ENCODE results near the gene OMG.
"Not testable (repeated sequence)": the region's sequence is repeated elsewhere in the genome, so short reads cannot be mapped to it uniquely, and the experiment has no call there.

OMG gene

DNA sequence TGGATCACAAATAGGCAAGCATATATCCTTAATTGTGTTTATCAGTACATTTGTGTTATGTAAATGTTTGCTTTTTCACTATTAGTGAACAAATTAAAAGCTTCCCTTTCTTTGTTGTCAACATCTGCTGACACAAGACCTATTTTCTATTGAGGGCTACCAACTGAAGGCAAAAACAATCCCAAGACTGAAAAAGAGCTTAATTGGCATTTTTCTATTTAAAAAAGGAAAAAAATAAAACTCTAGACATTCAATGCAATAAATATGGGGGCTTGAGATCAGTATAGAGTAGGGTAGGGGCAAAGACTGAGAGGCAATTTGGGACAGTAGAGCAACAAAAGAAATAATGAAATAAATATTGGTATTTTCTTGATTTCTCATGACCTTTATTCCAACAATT, 24.2 kb downstream of the OMG start:
- peaks cover 9 to 29% (median 16%) of the 10 kb centered on the region in 3 donors for H3K36me3 ChIP-seq
- H3K27ac ChIP-seq = no peak overlapping the region
- H3K27me3 ChIP-seq = no peaks in the 10 kb centered on the region
- H3K4me3 ChIP-seq = no peak overlapping the region
- no peak for TF ChIP-seq CTCF (IDR thresholded peaks at IDR 0.05)
- no peaks in the 10 kb centered on the region for H3K9me3 ChIP-seq
- DNase-seq = no peak
- intact Hi-C loops (cut with DNase I; ENCODE audit: low total_unique reads) = no loop called here
- peaks cover 0 to 27% (median 18%) of the 10 kb centered on the region in 4 donors for H3K4me1 ChIP-seq

GRCh38 chr17:31272236-31272635, 24.8 kb downstream of the OMG start:
- no peak overlapping the region for H3K27ac ChIP-seq

GRCh38 chr17:31269578-31269983, 27.5 kb downstream of the OMG start:
- peaks cover 6 to 32% (median 14%) of the 10 kb centered on the region in 3 donors for H3K36me3 ChIP-seq
- no peak overlapping the region for H3K4me3 ChIP-seq
- no peak for TF ChIP-seq CTCF (IDR thresholded peaks at IDR 0.05)
- no peaks in the 10 kb centered on the region for H3K27me3 ChIP-seq
- DNase-seq = peak; percentile 32 to 66
- H3K4me1 ChIP-seq = peaks cover 0 to 29% (median 18%) of the 10 kb centered on the region in 4 donors
- intact Hi-C loops (cut with DNase I; ENCODE audit: low total_unique reads) = no loop called here
- peak overlapping the region; percentile 8 to 51 for H3K27ac ChIP-seq
- no peaks in the 10 kb centered on the region for H3K9me3 ChIP-seq

More at GRCh38 chr17:31272236-31272635, 24.8 kb downstream of the OMG start:
- H3K36me3 ChIP-seq = peaks cover 3 to 24% (median 10%) of the 10 kb centered on the region in 3 donors
- no peaks in the 10 kb centered on the region for H3K27me3 ChIP-seq
- no peaks in the 10 kb centered on the region for H3K9me3 ChIP-seq
- no peak overlapping the region for H3K4me3 ChIP-seq
- intact Hi-C loops (cut with DNase I; ENCODE audit: low total_unique reads) = no loop called here
- TF ChIP-seq CTCF (IDR thresholded peaks at IDR 0.05) = no peak
- peaks cover 0 to 29% (median 18%) of the 10 kb centered on the region in 4 donors for H3K4me1 ChIP-seq
- no peak for DNase-seq

GRCh38 chr17:31269036-31269577, 27.9 kb downstream of the OMG start:
- TF ChIP-seq CTCF (IDR thresholded peaks at IDR 0.05) = no peak
- H3K4me3 ChIP-seq = no peak overlapping the region
- H3K36me3 ChIP-seq = peaks cover 6 to 34% (median 14%) of the 10 kb centered on the region in 3 donors
- DNase-seq = no peak
- no peaks in the 10 kb centered on the region for H3K27me3 ChIP-seq
- H3K9me3 ChIP-seq = no peaks in the 10 kb centered on the region
- H3K27ac ChIP-seq = peak overlapping the region; percentile 8 to 51
- peaks cover 0 to 29% (median 18%) of the 10 kb centered on the region in 4 donors for H3K4me1 ChIP-seq
- intact Hi-C loops (cut with DNase I; ENCODE audit: low total_unique reads) = no loop called here

GRCh38 chr17:31266042-31266441, 31.0 kb downstream of the OMG start:
- H3K27ac ChIP-seq = no peak overlapping the region

GRCh38 chr17:31262923-31263322, 34.1 kb downstream of the OMG start:
- H3K27me3 ChIP-seq; H3K4me1 ChIP-seq; H3K4me3 ChIP-seq; DNase-seq; H3K27ac ChIP-seq; intact Hi-C loops (cut with DNase I; ENCODE audit: low total_unique reads); H3K9me3 ChIP-seq: not testable (repeated sequence)
- peaks cover 33 to 52% (median 34%) of the 10 kb centered on the region in 3 donors for H3K36me3 ChIP-seq

More at GRCh38 chr17:31266042-31266441, 31.0 kb downstream of the OMG start:
- TF ChIP-seq CTCF (IDR thresholded peaks at IDR 0.05) = no peak
- no peak for DNase-seq
- Histone ChIP-seq H3K4me3 (no peak overlapping the region), H3K4me1 (peaks cover 0 to 29% (median 18%) of the 10 kb centered on the region in 4 donors), H3K36me3 (peaks cover 18 to 39% (median 19%) of the 10 kb centered on the region in 3 donors), H3K9me3 (no peaks in the 10 kb centered on the region), H3K27me3 (no peaks in the 10 kb centered on the region)
- intact Hi-C loops (cut with DNase I; ENCODE audit: low total_unique reads) = no loop called here
